B cell (primary cell): Measurements from ENCODE around the gene DUSP5. TPM values are rescaled to one million over a fixed set of nuclear protein-coding genes. Genes with fewer than 3 reads are reported as not detected.

ENCODE experiments used
- ATAC-seq: fragments of 200-7000 bp; cut with Tn5 transposase; one replicate; pipeline ENCODE4 v1.10.0; 2021; ENCODE audit warnings: low read depth, mild to moderate bottlenecking, moderate number of reproducible peaks, moderate library complexity
- CTCF ChIA-PET: fragments of 350-600 bp; sonication (Branson Sonifier 250); formaldehyde crosslinking; loops from one replicate; lab custom pipeline; 2021; ENCODE audit warnings: antibody characterized with exemption, inconsistent platforms; lab: Charles Lee
- POLR2A ChIA-PET: fragments of 350-600 bp; sonication (Branson Sonifier 250); formaldehyde crosslinking; loops from one replicate; lab custom pipeline; 2021; ENCODE audit warnings: antibody characterized with exemption; lab: Charles Lee
- DNase-seq: peaks from one replicate; pipeline ENCODE4 v3.0.0; 2013
- H2AFZ ChIP-seq: 2 replicates; pipeline ENCODE4 v1.6.1; 2012; ENCODE audit warnings: mild to moderate bottlenecking, low read depth, low read length; ENCODE audit not compliant: insufficient read depth, poor library complexity, severe bottlenecking
- H3K27ac ChIP-seq, 2 donors: 1 replicate in 1 of 2; 2 replicates in 1 of 2; pipeline ENCODE4 v1.5.1; 2012 to 2013; ENCODE audit warnings: low read length in 2 of 2, mild to moderate bottlenecking in 2 of 2, moderate library complexity in 1 of 2
- H3K27me3 ChIP-seq, 4 experiments: fragments of 200-600 bp in 1 of 4; sonication (generic) in 1 of 4; replicated peaks in 1 of 4; 1 replicate in 2 of 4; 2 replicates in 2 of 4; pipeline versions ENCODE4 v1.6.1 to v1.7.0; 2013 to 2016; ENCODE audit warnings: low read length in 3 of 4, mild to moderate bottlenecking in 2 of 4, mixed read lengths in 1 of 4, moderate library complexity in 1 of 4; ENCODE audit not compliant: insufficient read depth in 4 of 4, control insufficient read depth in 3 of 4; ENCODE audit errors: control extremely low read depth in 1 of 4
- H3K36me3 ChIP-seq, 2 experiments: replicated peaks in 1 of 2; 1 replicate in 1 of 2; 2 replicates in 1 of 2; pipeline versions ENCODE4 v1.6.1 to v1.7.1; 2013; ENCODE audit warnings: low read length in 1 of 2; ENCODE audit not compliant: insufficient read depth in 2 of 2, control insufficient read depth in 1 of 2; ENCODE audit errors: control extremely low read depth in 1 of 2, extremely low read depth in 1 of 2
- H3K4me1 ChIP-seq, 2 donors: fragments of 200-600 bp in 1 of 2; sonication (generic) in 1 of 2; 1 replicate in 1 of 2; 2 replicates in 1 of 2; pipeline versions ENCODE4 v1.5.1 to v1.6.1; 2013 to 2017; ENCODE audit warnings: low read length in 2 of 2; ENCODE audit not compliant: control insufficient read depth in 2 of 2, insufficient read depth in 2 of 2
- H3K4me2 ChIP-seq: replicated peaks from 2 replicates; pipeline ENCODE3; 2012; ENCODE audit warnings: mild to moderate bottlenecking, low read depth, low read length; ENCODE audit not compliant: poor library complexity, severe bottlenecking
- H3K4me3 ChIP-seq, 5 experiments: fragments of 200-600 bp in 1 of 5; sonication (generic) in 1 of 5; 1 replicate in 3 of 5; 2 replicates in 2 of 5; pipeline versions ENCODE4 v1.5.1 to v1.7.0; 2011 to 2016; ENCODE audit warnings: low read length in 4 of 5, mild to moderate bottlenecking in 4 of 5, low read depth in 2 of 5, control low read depth in 1 of 5, moderate library complexity in 1 of 5; ENCODE audit not compliant: insufficient read depth in 1 of 5; ENCODE audit errors: control extremely low read depth in 1 of 5, extremely low read depth in 1 of 5
- H3K79me2 ChIP-seq: fragments of 200-600 bp; sonication (generic); one replicate; pipeline ENCODE4 v1.6.0; 2016; ENCODE audit warnings: low read length; ENCODE audit not compliant: control insufficient read depth, insufficient read depth
- H3K9ac ChIP-seq: fragments of 200-600 bp; sonication (generic); 2 replicates; pipeline ENCODE4 v1.6.1; 2017; ENCODE audit warnings: mild to moderate bottlenecking, low read length, moderate library complexity
- H3K9me3 ChIP-seq, 3 donors: one replicate each; pipeline versions ENCODE4 v1.6.1 to v1.7.1; 2013; ENCODE audit warnings: low read length in 2 of 3; ENCODE audit not compliant: control insufficient read depth in 2 of 3, insufficient read depth in 1 of 3; ENCODE audit errors: control extremely low read depth in 1 of 3
- H4K20me1 ChIP-seq: 2 replicates; pipeline ENCODE4 v1.6.0; 2012; ENCODE audit warnings: mild to moderate bottlenecking, low read length; ENCODE audit not compliant: insufficient read depth, control insufficient read depth, poor library complexity, severe bottlenecking
- H3K27ac Mint-ChIP-seq: one replicate; pipeline ENCODE4 v1.8.0; 2021; ENCODE audit warnings: mixed read lengths
- H3K27me3 Mint-ChIP-seq: one replicate; pipeline ENCODE4 v1.8.0; 2021; ENCODE audit warnings: mixed read lengths
- H3K4me1 Mint-ChIP-seq: one replicate; pipeline ENCODE4 v1.8.0; 2021; ENCODE audit warnings: mixed read lengths
- H3K4me3 Mint-ChIP-seq: one replicate; pipeline ENCODE4 v1.8.0; 2021; ENCODE audit warnings: mixed read lengths
- H3K9me3 Mint-ChIP-seq: one replicate; pipeline ENCODE4 v1.8.0; 2022; ENCODE audit warnings: mixed read lengths; ENCODE audit not compliant: insufficient read depth
- CTCF ChIP-seq: fragments of 200-600 bp; IDR thresholded peaks from one replicate; pipeline ENCODE4 v1.8.0; 2022; ENCODE audit warnings: antibody characterized with exemption, mild to moderate bottlenecking
- EZH2 ChIP-seq: IDR thresholded peaks from 2 replicates; pipeline ENCODE4 v1.6.1; 2012; ENCODE audit warnings: borderline replicate concordance, low read depth, mild to moderate bottlenecking, moderate library complexity, low read length; ENCODE audit not compliant: insufficient read depth, poor library complexity, severe bottlenecking
- WGBS: methylation state at CpG from one replicate; pipeline ENCODE4 v1.1.5; 2013; ENCODE audit warnings: missing lambda C conversion rate; ENCODE audit not compliant: insufficient coverage; 5-methylcytosine and 5-hydroxymethylcytosine counted together
- intact Hi-C: fragments of 100-400 bp; cut with micrococcal nuclease; formaldehyde crosslinking; loops from one replicate; pipeline ENCODE4 v1.10.0; 2022
- polyA plus RNA-seq: library from polyadenylated mRNA; depleted of rRNA; stranded (reverse); fragments of >200 nt; gene quantifications from 2 replicates; pipeline ENCODE4 v1.2.3, GENCODE V29; 2012
- total RNA-seq, 2 donors: library from RNA; stranded (reverse); fragments of 120-200 nt in 1 of 2; gene quantifications; 1 replicate in 1 of 2; 2 replicates in 1 of 2; pipeline versions ENCODE4 v1.2.3 to v1.2.4, GENCODE V29; 2013 to 2022

DUSP5 gene
- total and polyA plus RNA-seq, 2 donors (not counting 1 experiment from before 2014, with no cell fraction given) = 10.0 to 71.0 TPM

DNA sequence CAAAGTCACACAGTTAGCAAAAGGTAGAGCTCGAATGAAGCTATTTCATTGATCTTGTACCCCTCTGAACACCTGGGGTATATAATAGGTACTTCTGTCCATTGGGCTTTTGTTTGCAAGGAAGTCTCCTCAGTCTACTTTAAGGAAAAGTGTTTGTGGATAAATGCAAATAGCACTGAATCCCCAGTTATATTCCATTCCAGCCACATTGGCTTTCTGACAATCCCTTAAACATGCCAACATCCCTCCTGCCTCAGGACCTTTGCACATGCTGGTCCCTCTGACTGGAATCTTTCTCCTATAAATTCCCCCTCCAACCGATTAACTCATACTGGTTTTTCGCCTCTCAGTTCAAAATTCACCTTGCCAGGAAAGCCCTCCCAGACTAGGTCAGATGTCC is 17.1 kb downstream of the DUSP5 start:
- TF ChIP-seq EZH2 (no peak), CTCF (no peak)
- no peaks in the 10 kb centered on the region for H3K9me3 Mint-ChIP-seq
- H3K4me3 ChIP-seq = no peak overlapping the region
- peaks cover 10% of the 10 kb centered on the region for H3K79me2 ChIP-seq
- 100% methylated on average over 2 of the region's 3 CpGs for WGBS
- no peak overlapping the region for H3K4me3 Mint-ChIP-seq
- H3K36me3 ChIP-seq = peaks cover 0 to 8% of the 10 kb centered on the region in 2 experiments
- no peak overlapping the region for H3K4me2 ChIP-seq
- ATAC-seq (no peak), DNase-seq (no peak)
- no peak overlapping the region for H3K9ac ChIP-seq
- ChIA-PET POLR2A (interaction anchor here (0.6 to 0.7 kb wide), 2 partner anchors 21 to 23 kb away, joined by 8 to 9 read pairs; no protein-coding TSS in a partner anchor), CTCF (no interaction called here)
- H3K27ac ChIP-seq = no peak overlapping the region
- no peak overlapping the region for H2AFZ ChIP-seq
- intact Hi-C loops = no loop called here
- no peaks in the 10 kb centered on the region for H4K20me1 ChIP-seq
- peaks cover 7% of the 10 kb centered on the region for H3K4me1 Mint-ChIP-seq
- H3K27me3 Mint-ChIP-seq = no peaks in the 10 kb centered on the region
- no peak overlapping the region for H3K27ac Mint-ChIP-seq
- H3K9me3 ChIP-seq = no peaks in the 10 kb centered on the region
- H3K27me3 ChIP-seq = no peaks in the 10 kb centered on the region
- no peaks in the 10 kb centered on the region for H3K4me1 ChIP-seq

DNA sequence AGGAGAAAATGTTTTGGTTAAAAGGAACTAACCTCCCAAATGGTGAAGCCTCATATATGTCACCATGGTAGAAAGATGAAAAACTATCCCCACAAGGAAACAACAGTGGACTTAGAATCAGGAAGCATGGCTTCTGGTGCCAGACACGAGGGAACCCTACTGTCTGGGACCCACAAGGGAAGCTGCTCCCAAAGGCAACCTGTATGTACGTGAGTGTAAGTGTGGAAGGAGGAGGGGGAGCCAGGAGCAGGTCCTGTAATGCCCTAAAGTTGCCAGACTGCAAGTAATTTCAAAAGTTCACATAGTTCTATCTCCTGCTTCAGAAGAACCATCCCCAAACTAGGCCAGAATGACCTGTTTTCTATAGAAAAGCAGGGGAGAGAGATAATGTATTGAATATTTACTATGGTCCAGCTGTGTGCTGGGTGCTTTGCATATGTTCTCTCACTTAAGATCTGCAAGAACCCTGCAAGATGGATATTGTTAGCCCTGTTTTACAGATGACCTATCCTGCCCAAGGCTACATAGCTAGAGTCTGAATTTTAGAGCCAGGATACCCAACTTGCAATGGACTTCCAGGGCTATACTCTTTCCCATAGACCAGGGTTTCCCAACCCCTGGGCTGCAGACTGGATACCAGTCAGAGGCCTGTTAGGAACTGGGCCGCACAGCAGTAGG is 19.2 kb downstream of the DUSP5 start:
- ATAC-seq = no peak
- H3K4me1 ChIP-seq = no peaks in the 10 kb centered on the region
- Mint-ChIP-seq H3K4me3 (no peak overlapping the region), H3K9me3 (no peaks in the 10 kb centered on the region), H3K27me3 (no peaks in the 10 kb centered on the region), H3K4me1 (peaks cover 7% of the 10 kb centered on the region), H3K27ac (no peak overlapping the region)
- no peaks in the 10 kb centered on the region for H3K27me3 ChIP-seq
- H3K4me3 ChIP-seq = no peak overlapping the region
- peaks cover 4% of the 10 kb centered on the region for H3K79me2 ChIP-seq
- 91% methylated on average over 1 of the region's 3 CpGs for WGBS
- H3K36me3 ChIP-seq = no peaks in the 10 kb centered on the region
- H3K9ac ChIP-seq = no peak overlapping the region
- H3K27ac ChIP-seq = no peak overlapping the region
- H2AFZ ChIP-seq = no peak overlapping the region
- ChIA-PET POLR2A (no interaction called here), CTCF (interaction anchor here (1.0 kb wide), 1 partner anchor 162 kb away, joined by 5 read pairs; no protein-coding TSS in a partner anchor)
- DNase-seq = no peak
- TF ChIP-seq EZH2 (no peak), CTCF (no peak)
- no peaks in the 10 kb centered on the region for H3K9me3 ChIP-seq
- intact Hi-C loops = no loop called here
- H3K4me2 ChIP-seq = no peak overlapping the region
- H4K20me1 ChIP-seq = no peaks in the 10 kb centered on the region
